Tibial artery (tissue), 4 donors: ENCODE data around the gene WDR6.

Experiments used
- DNase-seq, 2 donors: peaks; one replicate each; pipeline ENCODE4 v3.0.0-alpha.2; 2019
- H3K27ac ChIP-seq, 2 donors: fragments of 200-600 bp; sonication (generic) in 1 of 2; 1 replicate in 1 of 2; 2 replicates in 1 of 2; pipeline ENCODE4 v1.5.1; 2018 to 2019; ENCODE audit warnings: mild to moderate bottlenecking in 1 of 2
- H3K27me3 ChIP-seq, 2 donors: fragments of 200-600 bp; sonication (generic) in 1 of 2; one replicate each; pipeline versions ENCODE4 v1.5.1 to v1.6.0; 2016 to 2019
- H3K36me3 ChIP-seq, 3 donors: fragments of 200-600 bp; sonication (generic) in 2 of 3; one replicate each; pipeline ENCODE4 v1.5.1; 2016 to 2019; ENCODE audit warnings: mild to moderate bottlenecking in 2 of 3
- H3K4me1 ChIP-seq, 4 donors: fragments of 200-600 bp; sonication (generic) in 2 of 4; 1 replicate in 3 of 4; 2 replicates in 1 of 4; pipeline ENCODE4 v1.5.1; 2016 to 2019
- H3K4me3 ChIP-seq, 2 donors: fragments of 200-600 bp; sonication (generic) in 1 of 2; 1 replicate in 1 of 2; 2 replicates in 1 of 2; pipeline ENCODE4 v1.5.1; 2018 to 2019; ENCODE audit warnings: mild to moderate bottlenecking in 2 of 2
- H3K9me3 ChIP-seq, 3 donors: fragments of 200-600 bp; sonication (generic) in 1 of 3; one replicate each; pipeline ENCODE4 v1.5.1; 2016 to 2019
- intact Hi-C: fragments of 100-400 bp; cut with DNase I; formaldehyde crosslinking; loops from one replicate; pipeline ENCODE4 v1.15.0; 2023; ENCODE audit warnings: low total_unique reads
- TF ChIP-seq, protein P1 (sequence below), 2 experiments: fragments of 200-600 bp in 1 of 2; fragments of 450-650 bp in 1 of 2; IDR thresholded peaks; one replicate each; pipeline ENCODE4 v1.5.1; 2017 to 2019; ENCODE audit warnings: antibody characterized with exemption in 2 of 2, mild to moderate bottlenecking in 1 of 2, moderate library complexity in 1 of 2

The WDR6 gene

DNA sequence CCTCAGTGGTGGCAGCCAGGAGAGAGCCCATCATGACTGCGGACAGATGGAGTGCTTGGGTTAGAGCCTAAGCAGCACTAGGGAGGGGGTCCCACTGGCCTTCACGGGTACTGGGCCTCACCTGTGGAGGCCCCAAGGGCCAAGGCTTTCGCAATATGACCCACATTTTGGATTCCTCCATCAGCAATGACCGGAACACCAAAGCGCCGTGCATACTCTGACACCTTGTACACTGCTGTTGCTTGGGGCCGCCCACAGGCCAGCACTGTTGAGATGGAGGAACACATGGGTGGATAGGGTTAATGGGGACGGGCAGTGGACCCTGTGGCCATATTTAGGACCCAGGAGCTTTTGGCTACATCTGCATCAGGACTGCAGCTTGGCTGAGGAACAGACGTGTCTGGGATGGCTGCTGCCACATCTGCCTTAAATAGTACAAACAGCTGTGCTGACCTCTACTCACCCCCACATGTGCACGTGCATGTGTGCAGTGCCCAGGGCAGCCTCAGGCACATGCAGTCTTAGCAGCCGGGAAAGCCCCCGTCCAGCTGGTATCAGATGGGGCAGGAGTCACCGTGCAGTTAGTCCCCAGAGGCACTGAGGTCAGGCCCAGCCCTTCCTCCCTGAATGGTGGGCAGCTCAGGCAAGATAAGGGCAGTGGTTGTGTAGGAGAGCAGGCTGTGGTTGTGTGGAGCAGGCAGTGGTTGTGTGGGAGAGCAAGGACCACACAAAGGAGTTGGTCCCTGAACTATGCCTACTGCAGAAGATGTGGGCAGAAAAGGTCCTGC is 18.0 kb downstream of the WDR6 start:
- Histone ChIP-seq H3K9me3 (no peaks in the 10 kb centered on the region), H3K36me3 (peaks cover 24 to 54% (median 36%) of the 10 kb centered on the region in 3 donors), H3K4me1 (peaks cover 0 to 36% (median 30%) of the 10 kb centered on the region in 4 donors), H3K27ac (no peak overlapping the region), H3K27me3 (no peaks in the 10 kb centered on the region), H3K4me3 (no peak overlapping the region)
- no peak for DNase-seq
- intact Hi-C loops = no loop called here
- TF ChIP-seq, protein P1, sequence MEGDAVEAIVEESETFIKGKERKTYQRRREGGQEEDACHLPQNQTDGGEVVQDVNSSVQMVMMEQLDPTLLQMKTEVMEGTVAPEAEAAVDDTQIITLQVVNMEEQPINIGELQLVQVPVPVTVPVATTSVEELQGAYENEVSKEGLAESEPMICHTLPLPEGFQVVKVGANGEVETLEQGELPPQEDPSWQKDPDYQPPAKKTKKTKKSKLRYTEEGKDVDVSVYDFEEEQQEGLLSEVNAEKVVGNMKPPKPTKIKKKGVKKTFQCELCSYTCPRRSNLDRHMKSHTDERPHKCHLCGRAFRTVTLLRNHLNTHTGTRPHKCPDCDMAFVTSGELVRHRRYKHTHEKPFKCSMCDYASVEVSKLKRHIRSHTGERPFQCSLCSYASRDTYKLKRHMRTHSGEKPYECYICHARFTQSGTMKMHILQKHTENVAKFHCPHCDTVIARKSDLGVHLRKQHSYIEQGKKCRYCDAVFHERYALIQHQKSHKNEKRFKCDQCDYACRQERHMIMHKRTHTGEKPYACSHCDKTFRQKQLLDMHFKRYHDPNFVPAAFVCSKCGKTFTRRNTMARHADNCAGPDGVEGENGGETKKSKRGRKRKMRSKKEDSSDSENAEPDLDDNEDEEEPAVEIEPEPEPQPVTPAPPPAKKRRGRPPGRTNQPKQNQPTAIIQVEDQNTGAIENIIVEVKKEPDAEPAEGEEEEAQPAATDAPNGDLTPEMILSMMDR (IDR thresholded peaks at IDR 0.05) = no peak

- Histone ChIP-seq H3K9me3 (no peaks in the 10 kb centered on the region), H3K27me3 (no peaks in the 10 kb centered on the region), H3K4me1 (peaks cover 0 to 31% (median 24%) of the 10 kb centered on the region in 4 donors), H3K36me3 (peaks cover 24 to 62% (median 43%) of the 10 kb centered on the region in 3 donors), H3K27ac (no peak overlapping the region), H3K4me3 (no peak overlapping the region)
- intact Hi-C loops = no loop called here
- TF ChIP-seq, protein P1 (IDR thresholded peaks at IDR 0.05) = no peak
- DNase-seq = no peak
Observed at GRCh38 chr3:49025793-49026520, 18.8 kb downstream of the WDR6 start.

DNA sequence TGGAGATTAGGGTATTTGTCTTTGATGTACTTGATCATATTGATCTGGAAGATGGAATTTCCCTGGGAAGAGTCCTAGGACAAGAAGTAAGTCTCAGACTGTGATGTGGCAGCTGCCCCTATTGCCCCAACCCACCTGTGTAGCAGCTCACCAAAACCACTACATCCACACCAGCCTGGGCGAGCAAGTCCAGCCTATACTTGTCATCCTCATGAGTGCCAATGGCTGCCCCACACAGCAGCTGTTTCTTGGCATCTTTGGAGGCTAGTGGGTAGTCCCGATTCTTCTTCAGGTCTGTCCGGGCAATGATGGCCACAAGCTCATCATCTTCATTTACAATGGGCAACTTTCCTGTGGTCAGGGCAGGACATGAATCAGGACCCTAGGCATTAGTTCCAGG is 19.3 kb downstream of the WDR6 start:
- H3K4me3 ChIP-seq = no peak overlapping the region
- intact Hi-C loops = no loop called here
- no peaks in the 10 kb centered on the region for H3K27me3 ChIP-seq
- TF ChIP-seq, protein P1 (IDR thresholded peaks at IDR 0.05) = no peak
- H3K9me3 ChIP-seq = no peaks in the 10 kb centered on the region
- no peak for DNase-seq
- no peak overlapping the region for H3K27ac ChIP-seq
- peaks cover 29 to 67% (median 48%) of the 10 kb centered on the region in 3 donors for H3K36me3 ChIP-seq
- H3K4me1 ChIP-seq = peaks cover 0 to 31% (median 24%) of the 10 kb centered on the region in 4 donors

DNA sequence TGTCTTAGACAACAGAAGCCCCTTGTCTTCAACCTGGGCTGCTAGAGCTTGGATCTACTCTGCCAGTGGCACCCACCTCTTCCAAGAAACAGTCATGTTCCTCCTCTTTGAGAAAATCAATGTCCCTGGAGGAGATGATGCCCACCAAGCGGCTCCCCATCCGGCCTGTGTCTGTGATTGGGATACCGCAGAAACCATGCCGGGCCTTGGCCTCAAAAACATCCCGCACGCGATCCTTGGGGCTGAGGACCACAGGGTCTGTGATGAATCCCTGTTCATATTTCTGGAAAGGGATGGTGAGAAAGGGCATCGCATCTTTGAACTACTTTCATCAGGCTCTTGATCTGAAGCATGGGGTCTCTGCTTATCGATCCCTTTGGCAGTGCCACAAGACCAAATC is 20.4 kb downstream of the WDR6 start:
- TF ChIP-seq, protein P1 (IDR thresholded peaks at IDR 0.05) = no peak
- no peaks in the 10 kb centered on the region for H3K27me3 ChIP-seq
- peak overlapping the region in 1 of 2 donors; percentile 96 for H3K27ac ChIP-seq
- intact Hi-C loops = no loop called here
- peaks cover 0 to 28% (median 23%) of the 10 kb centered on the region in 4 donors for H3K4me1 ChIP-seq
- H3K4me3 ChIP-seq = no peak overlapping the region
- no peaks in the 10 kb centered on the region for H3K9me3 ChIP-seq
- H3K36me3 ChIP-seq = peaks cover 40 to 78% (median 59%) of the 10 kb centered on the region in 3 donors
- DNase-seq = no peak

- H3K27me3 ChIP-seq = no peaks in the 10 kb centered on the region
- DNase-seq = no peak
- peak overlapping the region; percentile 63 to 86 for H3K4me3 ChIP-seq
- H3K36me3 ChIP-seq = peaks cover 42 to 78% (median 61%) of the 10 kb centered on the region in 3 donors
- intact Hi-C loops = no loop called here
- H3K27ac ChIP-seq = peak overlapping the region; percentile 96
- TF ChIP-seq, protein P1 (IDR thresholded peaks at IDR 0.05) = no peak
- peaks cover 0 to 21% (median 16%) of the 10 kb centered on the region in 4 donors for H3K4me1 ChIP-seq
- H3K9me3 ChIP-seq = no peaks in the 10 kb centered on the region
Observed at GRCh38 chr3:49028298-49028672, 21.1 kb downstream of the WDR6 start.
